ENCODE data around the gene FAM234B. TPM values are rescaled to one million over a fixed set of nuclear protein-coding genes. Genes with fewer than 3 reads are reported as not detected.

Gene FAM234B
- total RNA-seq, 4 donors from 2014 or later, result 0.60 to 2.6 (median 1.8) TPM

GRCh38 chr12:13075118-13075480, 30.9 kb downstream of the FAM234B start:
- in situ Hi-C loops (cut with MboI; ENCODE audit: low pct_ligation_motif_present in 1 of 4, low pct_unique_long_range_greater_than_20kb in 1 of 4, low sequenced_read_pairs in 3 of 4), result no loop called here
- TF ChIP-seq, protein P1, sequence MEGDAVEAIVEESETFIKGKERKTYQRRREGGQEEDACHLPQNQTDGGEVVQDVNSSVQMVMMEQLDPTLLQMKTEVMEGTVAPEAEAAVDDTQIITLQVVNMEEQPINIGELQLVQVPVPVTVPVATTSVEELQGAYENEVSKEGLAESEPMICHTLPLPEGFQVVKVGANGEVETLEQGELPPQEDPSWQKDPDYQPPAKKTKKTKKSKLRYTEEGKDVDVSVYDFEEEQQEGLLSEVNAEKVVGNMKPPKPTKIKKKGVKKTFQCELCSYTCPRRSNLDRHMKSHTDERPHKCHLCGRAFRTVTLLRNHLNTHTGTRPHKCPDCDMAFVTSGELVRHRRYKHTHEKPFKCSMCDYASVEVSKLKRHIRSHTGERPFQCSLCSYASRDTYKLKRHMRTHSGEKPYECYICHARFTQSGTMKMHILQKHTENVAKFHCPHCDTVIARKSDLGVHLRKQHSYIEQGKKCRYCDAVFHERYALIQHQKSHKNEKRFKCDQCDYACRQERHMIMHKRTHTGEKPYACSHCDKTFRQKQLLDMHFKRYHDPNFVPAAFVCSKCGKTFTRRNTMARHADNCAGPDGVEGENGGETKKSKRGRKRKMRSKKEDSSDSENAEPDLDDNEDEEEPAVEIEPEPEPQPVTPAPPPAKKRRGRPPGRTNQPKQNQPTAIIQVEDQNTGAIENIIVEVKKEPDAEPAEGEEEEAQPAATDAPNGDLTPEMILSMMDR (IDR thresholded peaks at IDR 0.05), result no peak
- no peak for TF ChIP-seq POLR2AphosphoS5 (IDR thresholded peaks at IDR 0.05)
- no peak for TF ChIP-seq EP300 (IDR thresholded peaks at IDR 0.05; ENCODE audit: low read depth)
- TF ChIP-seq POLR2A (IDR thresholded peaks at IDR 0.05), result no peak
- peaks cover under 1% of the 10 kb centered on the region for H3K27me3 ChIP-seq
- no peaks in the 10 kb centered on the region for H3K36me3 ChIP-seq
- H3K4me1 ChIP-seq, result peaks cover 0 to 2% (median 0%) of the 10 kb centered on the region in 4 donors
- no peaks in the 10 kb centered on the region for H3K9me3 ChIP-seq
- no peak overlapping the region for H3K27ac ChIP-seq
- no peak for DNase-seq
- no peak overlapping the region for H3K4me3 ChIP-seq
- intact Hi-C loops (cut with DNase I; ENCODE audit: low total_unique reads), result no loop called here

GRCh38 chr12:13075786-13076570, 31.8 kb downstream of the FAM234B start:
- peaks cover 0 to 2% (median 0%) of the 10 kb centered on the region in 4 donors for H3K4me1 ChIP-seq
- intact Hi-C loops (cut with DNase I; ENCODE audit: low total_unique reads), result no loop called here
- in situ Hi-C loops (cut with MboI; ENCODE audit: low pct_ligation_motif_present in 1 of 4, low pct_unique_long_range_greater_than_20kb in 1 of 4, low sequenced_read_pairs in 3 of 4), result no loop called here
- H3K27me3 ChIP-seq, result peaks cover 7% of the 10 kb centered on the region
- H3K36me3 ChIP-seq, result no peaks in the 10 kb centered on the region
- H3K27ac ChIP-seq, result no peak overlapping the region
- no peak for DNase-seq
- H3K4me3 ChIP-seq, result no peak overlapping the region
- TF ChIP-seq, protein P1 (IDR thresholded peaks at IDR 0.05), result no peak
- TF ChIP-seq POLR2AphosphoS5 (IDR thresholded peaks at IDR 0.05) (no peak), POLR2A (IDR thresholded peaks at IDR 0.05) (no peak), EP300 (IDR thresholded peaks at IDR 0.05; ENCODE audit: low read depth) (no peak)
- 89 to 92% methylated on average over 2 to 12 of the region's 12 CpGs for WGBS, 2 donors (ENCODE audit: low coverage in 1 of 2)
- H3K9me3 ChIP-seq, result no peaks in the 10 kb centered on the region

DNA sequence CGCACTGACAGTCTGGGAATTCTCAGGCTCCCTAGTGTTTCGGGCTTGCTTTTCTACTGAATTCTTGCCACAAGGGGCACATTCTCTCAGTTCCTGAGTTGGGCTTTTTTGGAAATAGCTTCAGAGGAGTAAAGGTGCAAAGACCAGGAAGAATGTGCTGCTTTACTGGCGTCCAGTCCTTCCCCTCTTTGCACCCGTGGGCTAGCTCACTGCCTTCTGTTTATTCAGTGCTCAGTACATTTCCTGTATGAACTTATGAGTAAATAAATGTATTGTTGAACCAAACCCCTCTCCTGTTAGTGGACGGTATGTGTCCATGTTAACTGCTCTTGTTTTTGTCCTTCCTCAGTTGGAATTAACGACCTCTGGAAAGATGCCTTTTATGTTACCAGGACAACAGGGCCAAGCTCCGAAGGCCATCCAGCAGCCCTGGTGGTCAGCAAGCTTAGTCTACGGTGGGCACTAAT, 35.3 kb downstream of the FAM234B start:
- 52 to 68% methylated on average over 4 to 8 of the region's 8 CpGs for WGBS, 2 donors (ENCODE audit: low coverage in 1 of 2)
- intact Hi-C loops (cut with DNase I; ENCODE audit: low total_unique reads), result no loop called here
- TF ChIP-seq, protein P1 (IDR thresholded peaks at IDR 0.05), result no peak
- TF ChIP-seq EP300 (IDR thresholded peaks at IDR 0.05; ENCODE audit: low read depth), result no peak
- no peak for TF ChIP-seq POLR2A (IDR thresholded peaks at IDR 0.05)
- no peak for TF ChIP-seq POLR2AphosphoS5 (IDR thresholded peaks at IDR 0.05)
- Histone ChIP-seq H3K4me1 (peaks cover 0 to 2% (median 0%) of the 10 kb centered on the region in 4 donors), H3K36me3 (no peaks in the 10 kb centered on the region), H3K4me3 (no peak overlapping the region), H3K9me3 (no peaks in the 10 kb centered on the region), H3K27me3 (peaks cover 11% of the 10 kb centered on the region), H3K27ac (no peak overlapping the region)
- in situ Hi-C loops (cut with MboI; ENCODE audit: low pct_ligation_motif_present in 1 of 4, low pct_unique_long_range_greater_than_20kb in 1 of 4, low sequenced_read_pairs in 3 of 4), result no loop called here
- no peak for DNase-seq

- Histone ChIP-seq H3K27me3 (peaks cover 11% of the 10 kb centered on the region), H3K4me3 (no peak overlapping the region), H3K36me3 (no peaks in the 10 kb centered on the region), H3K4me1 (peaks cover 0 to 2% (median 0%) of the 10 kb centered on the region in 4 donors), H3K27ac (no peak overlapping the region), H3K9me3 (no peaks in the 10 kb centered on the region)
- intact Hi-C loops (cut with DNase I; ENCODE audit: low total_unique reads), result no loop called here
- in situ Hi-C loops (cut with MboI; ENCODE audit: low pct_ligation_motif_present in 1 of 4, low pct_unique_long_range_greater_than_20kb in 1 of 4, low sequenced_read_pairs in 3 of 4), result no loop called here
- 81 to 87% methylated on average over 3 of the region's 3 CpGs for WGBS, 2 donors (ENCODE audit: low coverage in 1 of 2)
- DNase-seq, result no peak
- no peak for TF ChIP-seq POLR2AphosphoS5 (IDR thresholded peaks at IDR 0.05)
- no peak for TF ChIP-seq EP300 (IDR thresholded peaks at IDR 0.05; ENCODE audit: low read depth)
- TF ChIP-seq POLR2A (IDR thresholded peaks at IDR 0.05), result no peak
- TF ChIP-seq, protein P1 (IDR thresholded peaks at IDR 0.05), result no peak
These were observed 36.1 kb downstream of the FAM234B start for GRCh38 chr12:13080266-13080665.
